Smooth muscle cell of the pulmonary artery (primary cell): ENCODE data around the gene ZNF276. TPM values are rescaled to one million over a fixed set of nuclear protein-coding genes. Genes with fewer than 3 reads are reported as not detected.

Source experiments
- total RNA-seq: library from RNA; depleted of rRNA; stranded (reverse); fragments of >200 nt; gene quantifications from 2 replicates; pipeline ENCODE4 v1.2.3, GENCODE V29; 2014

Gene ZNF276
- total RNA-seq: 9.4 and 19.6 TPM in 2 replicates

GRCh38 chr16:89720813-89721545 is at the start of gene ZNF276, which contains the start of gene VPS9D1:
TSS of gene ZNF276 (plus strand) at chr16:89721537. CDS start at chr16:89721641, 104 bp downstream.
TSS of gene VPS9D1 (minus strand) at chr16:89720898. CDS start at chr16:89720861, 37 bp downstream.

GRCh38 chr16:89686520-89687091 is 34.7 kb upstream of the ZNF276 start, which contains the start of gene CDK10:
TSS of gene CDK10 (plus strand) at chr16:89686689. CDS start at chr16:89686711, 22 bp downstream.

GRCh38 chr16:89701425-89702406 is 19.6 kb upstream of the ZNF276 start, which contains the start of gene SPATA2L:
TSS of gene SPATA2L (minus strand) at chr16:89701705. CDS start at chr16:89701232, 473 bp downstream.

Other genes with a start within 250 kb of the ZNF276 start
- 61.8 and 93.9 TPM in 2 replicates for gene ANKRD11, start 231.0 kb upstream of the ZNF276 start, total RNA-seq
- 105 and 142 TPM in 2 replicates for gene SPG7, start 213.1 kb upstream of the ZNF276 start, total RNA-seq
- gene RPL13, start 160.9 kb upstream of the ZNF276 start, total RNA-seq: 2,185 and 2,282 TPM in 2 replicates
- gene CPNE7, start 145.8 kb upstream of the ZNF276 start, total RNA-seq: 1.3 and 16.1 TPM in 2 replicates
- gene DPEP1, start 107.9 kb upstream of the ZNF276 start, total RNA-seq: not detected in 2 replicates
- 60.9 and 61.9 TPM in 2 replicates for gene CHMP1A, start 63.8 kb upstream of the ZNF276 start, total RNA-seq
- 2.2 and 3.2 TPM in 2 replicates for gene SPATA33, start 63.7 kb upstream of the ZNF276 start, total RNA-seq
- 32.4 and 42.5 TPM in 2 replicates for gene CDK10, start 34.8 kb upstream of the ZNF276 start, total RNA-seq
- gene SPATA2L, start 19.8 kb upstream of the ZNF276 start, total RNA-seq: 8.8 and 15.6 TPM in 2 replicates
- 9.8 and 13.8 TPM in 2 replicates for gene VPS9D1, start 639 bp upstream of the ZNF276 start, total RNA-seq
- 4.2 and 5.4 TPM in 2 replicates for gene FANCA, start 95.1 kb downstream of the ZNF276 start, total RNA-seq
- gene SPIRE2, start 106.9 kb downstream of the ZNF276 start, total RNA-seq: 0.72 and 1.1 TPM in 2 replicates
- gene TCF25, start 152.1 kb downstream of the ZNF276 start, total RNA-seq: 138 TPM in 2 replicates
- gene MC1R, start 197.3 kb downstream of the ZNF276 start, total RNA-seq: 6.0 and 7.9 TPM in 2 replicates
- 245 and 308 TPM in 2 replicates for gene TUBB3, start 201.8 kb downstream of the ZNF276 start, total RNA-seq
- gene DEF8, start 227.2 kb downstream of the ZNF276 start, total RNA-seq: 71.6 and 86.4 TPM in 2 replicates